Duodenal mucosa (tissue), 2 donors: ENCODE data around the gene ZRSR2.

Experiments
- H3K27ac ChIP-seq: one replicate; pipeline ENCODE4 v1.7.0; 2013; ENCODE audit warnings: low read depth, low read length
- H3K27me3 ChIP-seq, 2 donors: one replicate each; pipeline ENCODE4 v1.7.0; 2013; ENCODE audit warnings: low read length in 2 of 2, control low read depth in 1 of 2; ENCODE audit not compliant: insufficient read depth in 2 of 2, control insufficient read depth in 1 of 2
- H3K36me3 ChIP-seq, 2 donors: one replicate each; pipeline ENCODE4 v1.7.0; 2013; ENCODE audit warnings: low read length in 2 of 2, control low read depth in 1 of 2; ENCODE audit not compliant: insufficient read depth in 2 of 2, control insufficient read depth in 1 of 2
- H3K4me1 ChIP-seq, 2 donors: one replicate each; pipeline ENCODE4 v1.7.0; 2013; ENCODE audit warnings: low read length in 2 of 2, control low read depth in 1 of 2; ENCODE audit not compliant: insufficient read depth in 2 of 2, control insufficient read depth in 1 of 2
- H3K4me3 ChIP-seq, 2 donors: one replicate each; pipeline ENCODE4 v1.7.0; 2013; ENCODE audit warnings: low read length in 2 of 2, low read depth in 1 of 2
- H3K9ac ChIP-seq, 2 donors: one replicate each; pipeline ENCODE4 v1.7.0; 2013; ENCODE audit warnings: low read length in 2 of 2, low read depth in 1 of 2
- H3K9me3 ChIP-seq, 2 donors: one replicate each; pipeline ENCODE4 v1.7.0; 2013; ENCODE audit warnings: low read length in 2 of 2, control low read depth in 1 of 2; ENCODE audit not compliant: control insufficient read depth in 1 of 2

Gene ZRSR2

GRCh38 chrX:15860921-15861320 lies 70.6 kb downstream of the ZRSR2 start:
- Histone ChIP-seq H3K4me1 (no peaks in the 10 kb centered on the region), H3K27me3 (no peaks in the 10 kb centered on the region), H3K4me3 (no peak overlapping the region), H3K36me3 (no peaks in the 10 kb centered on the region), H3K9ac (no peak overlapping the region), H3K9me3 (no peaks in the 10 kb centered on the region), H3K27ac (no peak overlapping the region)

- Histone ChIP-seq H3K9me3 (no peaks in the 10 kb centered on the region), H3K4me1 (no peaks in the 10 kb centered on the region), H3K27ac (no peak overlapping the region), H3K9ac (no peak overlapping the region), H3K36me3 (no peaks in the 10 kb centered on the region), H3K27me3 (no peaks in the 10 kb centered on the region), H3K4me3 (no peak overlapping the region)
Observed at GRCh38 chrX:15864023-15864422, 73.7 kb downstream of the ZRSR2 start.

GRCh38 chrX:15864629-15865028 lies 74.3 kb downstream of the ZRSR2 start:
- no peaks in the 10 kb centered on the region for H3K27me3 ChIP-seq
- no peaks in the 10 kb centered on the region for H3K4me1 ChIP-seq
- H3K9ac ChIP-seq, result no peak overlapping the region
- H3K9me3 ChIP-seq, result no peaks in the 10 kb centered on the region
- no peak overlapping the region for H3K4me3 ChIP-seq
- no peaks in the 10 kb centered on the region for H3K36me3 ChIP-seq
- no peak overlapping the region for H3K27ac ChIP-seq

- H3K27me3 ChIP-seq, result no peaks in the 10 kb centered on the region
- H3K27ac ChIP-seq, result no peak overlapping the region
- no peaks in the 10 kb centered on the region for H3K9me3 ChIP-seq
- H3K9ac ChIP-seq, result no peak overlapping the region
- H3K4me3 ChIP-seq, result no peak overlapping the region
- no peaks in the 10 kb centered on the region for H3K4me1 ChIP-seq
- H3K36me3 ChIP-seq, result no peaks in the 10 kb centered on the region
Observed at GRCh38 chrX:15866147-15866546, 75.9 kb downstream of the ZRSR2 start.

GRCh38 chrX:15869695-15870094 lies 79.4 kb downstream of the ZRSR2 start:
- Histone ChIP-seq H3K27ac (no peak overlapping the region), H3K36me3 (no peaks in the 10 kb centered on the region), H3K9ac (no peak overlapping the region), H3K4me3 (no peak overlapping the region), H3K9me3 (no peaks in the 10 kb centered on the region), H3K27me3 (no peaks in the 10 kb centered on the region), H3K4me1 (peaks cover 0 to 8% of the 10 kb centered on the region in 2 donors)

GRCh38 chrX:15870310-15870709 lies 80.0 kb downstream of the ZRSR2 start:
- H3K4me1 ChIP-seq, result peaks cover 0 to 8% of the 10 kb centered on the region in 2 donors
- no peak overlapping the region for H3K9ac ChIP-seq
- no peaks in the 10 kb centered on the region for H3K9me3 ChIP-seq
- no peaks in the 10 kb centered on the region for H3K27me3 ChIP-seq
- no peaks in the 10 kb centered on the region for H3K36me3 ChIP-seq
- H3K4me3 ChIP-seq, result no peak overlapping the region
- H3K27ac ChIP-seq, result no peak overlapping the region
